Osteocyte (in vitro differentiated cells): Measurements from ENCODE around the gene ECEL1. TPM values are rescaled to one million over a fixed set of nuclear protein-coding genes. Genes with fewer than 3 reads are reported as not detected.

Experiments
- DNase-seq: peaks from one replicate; pipeline ENCODE4 v3.0.0; 2021; ENCODE audit warnings: mixed read lengths; ENCODE audit not compliant: unreplicated experiment; ENCODE audit errors: extremely low spot score
- H3K27ac Mint-ChIP-seq: one replicate; pipeline ENCODE4 v1.8.0; 2021; ENCODE audit warnings: mild to moderate bottlenecking, mixed read lengths; ENCODE audit not compliant: unreplicated experiment
- H3K27me3 Mint-ChIP-seq: one replicate; pipeline ENCODE4 v1.8.0; 2021; ENCODE audit warnings: mixed read lengths; ENCODE audit not compliant: unreplicated experiment
- H3K36me3 Mint-ChIP-seq: one replicate; pipeline ENCODE4 v1.8.0; 2021; ENCODE audit warnings: mixed read lengths; ENCODE audit not compliant: unreplicated experiment
- H3K4me1 Mint-ChIP-seq: one replicate; pipeline ENCODE4 v1.8.0; 2021; ENCODE audit warnings: mixed read lengths; ENCODE audit not compliant: unreplicated experiment
- H3K4me3 Mint-ChIP-seq: one replicate; pipeline ENCODE4 v1.8.0; 2021; ENCODE audit warnings: mild to moderate bottlenecking, moderate library complexity, mixed read lengths; ENCODE audit not compliant: unreplicated experiment
- H3K9me3 Mint-ChIP-seq: one replicate; pipeline ENCODE4 v1.8.0; 2021; ENCODE audit warnings: mixed read lengths; ENCODE audit not compliant: unreplicated experiment
- CTCF ChIP-seq: fragments of 200-600 bp; sonication (generic); IDR thresholded peaks from 2 replicates; pipeline ENCODE4 v1.5.0; 2021; ENCODE audit warnings: antibody characterized with exemption, mild to moderate bottlenecking, moderate library complexity
- total RNA-seq: library from RNA; stranded (reverse); gene quantifications from 2 replicates; pipeline ENCODE4 v1.2.1, GENCODE V29; 2021

ECEL1 gene
- total RNA-seq, 1 donor from 2014 or later = 0.13 TPM

- Mint-ChIP-seq H3K4me3 (no peak overlapping the region), H3K27ac (no peak overlapping the region), H3K4me1 (peaks cover 32% of the 10 kb centered on the region), H3K9me3 (no peaks in the 10 kb centered on the region), H3K27me3 (peaks cover 28% of the 10 kb centered on the region), H3K36me3 (no peaks in the 10 kb centered on the region)
- DNase-seq = no peak
- TF ChIP-seq CTCF = no peak
Measured at GRCh38 chr2:232458051-232458660, 29.5 kb downstream of the ECEL1 start.

GRCh38 chr2:232457121-232458011, 30.3 kb downstream of the ECEL1 start:
- Mint-ChIP-seq H3K4me1 (peaks cover 24% of the 10 kb centered on the region), H3K27ac (no peak overlapping the region)
- no peak for DNase-seq

GRCh38 chr2:232456296-232457120, 31.1 kb downstream of the ECEL1 start:
- no peaks in the 10 kb centered on the region for H3K36me3 Mint-ChIP-seq
- H3K27me3 Mint-ChIP-seq = peaks cover 27% of the 10 kb centered on the region
- no peak for TF ChIP-seq CTCF
- no peak overlapping the region for H3K4me3 Mint-ChIP-seq
- DNase-seq = no peak
- H3K9me3 Mint-ChIP-seq = no peaks in the 10 kb centered on the region
- H3K4me1 Mint-ChIP-seq = peaks cover 21% of the 10 kb centered on the region
- H3K27ac Mint-ChIP-seq = no peak overlapping the region

More at GRCh38 chr2:232457121-232458011, 30.3 kb downstream of the ECEL1 start:
- H3K9me3 Mint-ChIP-seq = no peaks in the 10 kb centered on the region
- H3K4me3 Mint-ChIP-seq = no peak overlapping the region
- H3K27me3 Mint-ChIP-seq = peaks cover 27% of the 10 kb centered on the region
- no peaks in the 10 kb centered on the region for H3K36me3 Mint-ChIP-seq
- no peak for TF ChIP-seq CTCF

- Mint-ChIP-seq H3K4me1 (peaks cover 13% of the 10 kb centered on the region), H3K27me3 (peaks cover 30% of the 10 kb centered on the region), H3K4me3 (no peak within 1 kb of the TSS), H3K9me3 (no peaks in the 10 kb centered on the region), H3K36me3 (no peaks in the 10 kb centered on the region), H3K27ac (no peak within 1 kb of the TSS)
- TF ChIP-seq CTCF = no peak
- DNase-seq = no peak
Measured at GRCh38 chr2:232455426-232456255, 32.0 kb downstream of the ECEL1 start, which contains the start of gene ALPI. ALPI (plus strand) TSS chr2:232456153; CDS start chr2:232456200, 47 bp downstream.
